GM21526 (cell line): Measurements from ENCODE around the gene OR10G2.
"Not testable (repeated sequence)": the region's sequence is repeated elsewhere in the genome, so short reads cannot be mapped to it uniquely, and the experiment has no call there.

Experiments used
- ATAC-seq: cut with Tn5 transposase; IDR thresholded peaks from one replicate; pipeline ENCODE4 v1.9.1; 2021; ENCODE audit warnings: moderate library complexity; ENCODE audit not compliant: unreplicated experiment, low FRiP score

Gene OR10G2

GRCh38 chr14:21634840-21635239, at the start of gene OR10G2:
Gene OR10G2, minus strand, starts transcription at chr14:21634940. Its CDS starts 98 bp downstream, at chr14:21634842.
- no peak for ATAC-seq

- ATAC-seq: no peak
These were observed 45.3 kb upstream of the OR10G2 start for GRCh38 chr14:21680072-21680471.

GRCh38 chr14:21675566-21675965, 40.8 kb upstream of the OR10G2 start:
- ATAC-seq: no peak

GRCh38 chr14:21673718-21674117, 39.0 kb upstream of the OR10G2 start, which contains the start of gene OR4E1:
Gene OR4E1, minus strand, starts transcription at chr14:21673818. Its CDS starts 2,883 bp downstream, at chr14:21670935.
- no peak for ATAC-seq

- no peak for ATAC-seq
These were observed 37.4 kb upstream of the OR10G2 start for GRCh38 chr14:21672116-21672515.

GRCh38 chr14:21671371-21671770, 36.6 kb upstream of the OR10G2 start:
- no peak for ATAC-seq

GRCh38 chr14:21669284-21669683, 34.5 kb upstream of the OR10G2 start:
- ATAC-seq: no peak

GRCh38 chr14:21668377-21668776, 33.6 kb upstream of the OR10G2 start:
- no peak for ATAC-seq

GRCh38 chr14:21656980-21657379, 22.2 kb upstream of the OR10G2 start:
- no peak for ATAC-seq

- ATAC-seq: no peak
These were observed 19.5 kb upstream of the OR10G2 start for GRCh38 chr14:21654215-21654614.

GRCh38 chr14:21653331-21653885, 18.7 kb upstream of the OR10G2 start, which contains the start of gene OR4E2:
Gene OR4E2, plus strand, starts transcription at chr14:21653835. Its CDS starts 11,248 bp downstream, at chr14:21665083.
- ATAC-seq: no peak

- ATAC-seq: no peak
These were observed 17.6 kb upstream of the OR10G2 start for GRCh38 chr14:21652209-21652808.

GRCh38 chr14:21647380-21647779, 12.6 kb upstream of the OR10G2 start:
- no peak for ATAC-seq

- no peak for ATAC-seq
These were observed 8.7 kb upstream of the OR10G2 start for GRCh38 chr14:21643407-21643806.

- ATAC-seq: no peak
These were observed 7.9 kb upstream of the OR10G2 start for GRCh38 chr14:21642683-21643082.

GRCh38 chr14:21631084-21631483, 3.7 kb downstream of the OR10G2 start:
- no peak for ATAC-seq

- not testable (repeated sequence) for ATAC-seq
These were observed 4.2 kb downstream of the OR10G2 start for GRCh38 chr14:21630503-21630902.

- no peak for ATAC-seq
These were observed 8.1 kb downstream of the OR10G2 start for GRCh38 chr14:21626491-21627230.

- ATAC-seq: no peak
These were observed 17.1 kb downstream of the OR10G2 start for GRCh38 chr14:21617614-21618013.

- ATAC-seq: no peak
These were observed 20.5 kb downstream of the OR10G2 start for GRCh38 chr14:21614240-21614639.

GRCh38 chr14:21612324-21612723, 22.4 kb downstream of the OR10G2 start:
- ATAC-seq: no peak

- not testable (repeated sequence) for ATAC-seq
These were observed 32.6 kb downstream of the OR10G2 start for GRCh38 chr14:21602181-21602580.
